Activated CD4-positive, alpha-beta T cell treated with anti-CD3 and anti-CD28 coated beads, Interleukin-2, amount 50 U/mL, for 24 hours (primary cell): ENCODE results near the gene MAGEC1.
"Not testable (repeated sequence)": the region's sequence is repeated elsewhere in the genome, so short reads cannot be mapped to it uniquely, and the experiment has no call there.

Experiments
- DNase-seq, 2 donors: peaks; one replicate each; pipeline ENCODE4 v3.0.0-alpha.2; 2020; ENCODE audit warnings: low read depth in 1 of 2, low spot score in 1 of 2

Gene MAGEC1, protein sequence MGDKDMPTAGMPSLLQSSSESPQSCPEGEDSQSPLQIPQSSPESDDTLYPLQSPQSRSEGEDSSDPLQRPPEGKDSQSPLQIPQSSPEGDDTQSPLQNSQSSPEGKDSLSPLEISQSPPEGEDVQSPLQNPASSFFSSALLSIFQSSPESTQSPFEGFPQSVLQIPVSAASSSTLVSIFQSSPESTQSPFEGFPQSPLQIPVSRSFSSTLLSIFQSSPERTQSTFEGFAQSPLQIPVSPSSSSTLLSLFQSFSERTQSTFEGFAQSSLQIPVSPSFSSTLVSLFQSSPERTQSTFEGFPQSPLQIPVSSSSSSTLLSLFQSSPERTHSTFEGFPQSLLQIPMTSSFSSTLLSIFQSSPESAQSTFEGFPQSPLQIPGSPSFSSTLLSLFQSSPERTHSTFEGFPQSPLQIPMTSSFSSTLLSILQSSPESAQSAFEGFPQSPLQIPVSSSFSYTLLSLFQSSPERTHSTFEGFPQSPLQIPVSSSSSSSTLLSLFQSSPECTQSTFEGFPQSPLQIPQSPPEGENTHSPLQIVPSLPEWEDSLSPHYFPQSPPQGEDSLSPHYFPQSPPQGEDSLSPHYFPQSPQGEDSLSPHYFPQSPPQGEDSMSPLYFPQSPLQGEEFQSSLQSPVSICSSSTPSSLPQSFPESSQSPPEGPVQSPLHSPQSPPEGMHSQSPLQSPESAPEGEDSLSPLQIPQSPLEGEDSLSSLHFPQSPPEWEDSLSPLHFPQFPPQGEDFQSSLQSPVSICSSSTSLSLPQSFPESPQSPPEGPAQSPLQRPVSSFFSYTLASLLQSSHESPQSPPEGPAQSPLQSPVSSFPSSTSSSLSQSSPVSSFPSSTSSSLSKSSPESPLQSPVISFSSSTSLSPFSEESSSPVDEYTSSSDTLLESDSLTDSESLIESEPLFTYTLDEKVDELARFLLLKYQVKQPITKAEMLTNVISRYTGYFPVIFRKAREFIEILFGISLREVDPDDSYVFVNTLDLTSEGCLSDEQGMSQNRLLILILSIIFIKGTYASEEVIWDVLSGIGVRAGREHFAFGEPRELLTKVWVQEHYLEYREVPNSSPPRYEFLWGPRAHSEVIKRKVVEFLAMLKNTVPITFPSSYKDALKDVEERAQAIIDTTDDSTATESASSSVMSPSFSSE

GRCh38 chrX:141903400-141904155 lies at the start of gene MAGEC1:
TSS of gene MAGEC1 (plus strand) at chrX:141903894. CDS start at chrX:141905073, 1,179 bp downstream.
- DNase-seq, result no peak

- no peak for DNase-seq
These were observed 46.2 kb upstream of the MAGEC1 start for GRCh38 chrX:141857479-141857878.

DNA sequence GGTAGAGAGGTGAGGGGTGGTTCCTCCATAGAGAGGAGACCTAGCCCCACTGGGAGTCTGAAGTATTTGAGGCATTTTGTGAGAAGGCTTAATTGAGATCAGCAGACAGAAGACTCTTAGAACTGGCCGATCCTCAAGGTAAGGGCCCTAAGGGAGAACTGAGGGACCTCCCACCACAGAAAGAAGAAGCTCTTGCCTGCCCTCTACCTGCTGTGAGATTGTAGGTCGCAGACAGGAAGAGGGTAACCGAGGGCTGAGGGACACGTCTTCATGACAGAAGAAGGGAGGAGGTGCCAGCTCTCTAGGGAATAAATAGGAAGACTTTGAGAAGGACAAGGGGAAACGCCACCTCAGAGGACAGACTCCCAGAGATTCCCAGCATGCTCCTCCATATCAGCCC lies 24.1 kb upstream of the MAGEC1 start:
- no peak for DNase-seq

- not testable (repeated sequence) for DNase-seq
These were observed 14.9 kb upstream of the MAGEC1 start for GRCh38 chrX:141888811-141889210.

DNA sequence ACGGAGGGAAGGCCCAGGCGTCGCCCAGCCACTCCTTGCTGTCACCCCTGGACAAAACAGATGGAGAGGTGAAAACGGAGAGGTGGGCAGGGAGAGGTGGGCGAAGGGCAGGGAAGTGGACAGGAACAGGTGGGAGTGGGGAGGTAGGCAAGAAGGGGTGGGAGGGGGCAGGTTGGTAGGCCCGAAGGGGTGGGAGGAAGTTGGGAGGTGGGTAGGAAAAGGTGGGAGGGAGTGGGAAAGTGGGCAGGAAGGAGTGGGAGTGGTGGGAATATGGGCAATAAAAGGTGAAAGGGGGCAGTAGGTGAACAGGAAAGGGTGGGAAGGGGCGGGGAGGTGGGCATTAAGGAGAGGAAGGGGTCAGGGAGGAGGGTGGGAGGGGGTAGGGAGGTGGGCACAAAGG lies 9.0 kb upstream of the MAGEC1 start:
- DNase-seq, result no peak

DNA sequence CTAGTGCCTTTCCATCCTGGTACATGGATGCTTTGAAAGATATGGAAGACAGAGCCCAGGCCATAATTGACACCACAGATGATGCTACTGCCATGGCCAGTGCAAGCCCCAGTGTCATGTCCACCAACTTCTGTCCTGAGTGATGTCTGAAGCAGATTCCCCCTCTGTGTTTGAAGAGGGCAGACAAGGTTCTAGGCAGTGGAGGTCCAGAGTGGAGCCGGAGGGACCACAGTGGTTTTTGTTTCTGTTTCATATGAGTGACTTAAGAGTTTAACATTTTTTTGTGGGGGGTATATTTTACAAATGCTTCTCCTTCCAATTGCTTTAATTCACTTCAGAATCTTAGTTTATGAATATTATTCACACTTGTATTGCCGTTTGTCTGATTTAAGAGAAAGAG lies 6.0 kb upstream of the MAGEC1 start:
- DNase-seq, result no peak

DNA sequence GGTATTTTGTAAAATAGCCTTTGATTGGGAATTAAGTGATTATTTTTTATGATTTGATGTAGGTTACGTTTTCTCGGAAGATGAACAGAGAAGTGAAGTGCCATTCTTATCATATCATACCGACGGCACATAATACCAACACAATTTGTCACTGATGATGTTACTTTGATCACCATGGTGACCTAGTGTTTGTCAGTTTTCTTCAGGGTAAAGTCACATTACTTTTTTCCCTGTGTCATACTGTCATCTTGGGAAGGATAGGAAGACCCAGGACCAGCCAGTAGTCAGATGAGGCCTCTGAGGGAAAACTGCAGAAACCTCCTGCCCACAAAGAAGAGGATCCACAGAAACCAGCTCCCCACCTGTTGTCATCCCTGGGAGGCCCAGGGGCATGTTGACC lies 1.3 kb upstream of the MAGEC1 start:
- DNase-seq, result no peak

- DNase-seq, result no peak
These were observed 568 bp downstream of the MAGEC1 start for GRCh38 chrX:141904262-141904661.

DNA sequence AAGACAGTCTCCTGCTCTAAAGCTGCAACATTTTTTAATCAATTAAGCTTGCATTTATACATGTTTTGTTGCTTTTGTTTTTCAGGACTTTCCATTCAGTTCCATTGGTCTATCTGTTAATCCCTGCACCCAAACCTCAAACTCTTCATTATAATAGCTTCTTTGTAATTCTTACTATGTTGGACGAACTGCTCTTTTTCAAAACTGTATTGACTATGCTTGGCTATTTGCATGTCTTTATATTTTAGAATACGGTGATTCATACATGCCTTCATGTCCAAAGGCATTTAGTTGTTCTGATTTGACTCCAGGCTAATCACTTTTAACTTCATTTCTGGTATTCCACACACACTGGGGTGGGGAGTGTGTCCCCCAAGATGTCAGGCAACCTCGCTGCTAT lies 14.1 kb downstream of the MAGEC1 start:
- DNase-seq, result no peak

DNA sequence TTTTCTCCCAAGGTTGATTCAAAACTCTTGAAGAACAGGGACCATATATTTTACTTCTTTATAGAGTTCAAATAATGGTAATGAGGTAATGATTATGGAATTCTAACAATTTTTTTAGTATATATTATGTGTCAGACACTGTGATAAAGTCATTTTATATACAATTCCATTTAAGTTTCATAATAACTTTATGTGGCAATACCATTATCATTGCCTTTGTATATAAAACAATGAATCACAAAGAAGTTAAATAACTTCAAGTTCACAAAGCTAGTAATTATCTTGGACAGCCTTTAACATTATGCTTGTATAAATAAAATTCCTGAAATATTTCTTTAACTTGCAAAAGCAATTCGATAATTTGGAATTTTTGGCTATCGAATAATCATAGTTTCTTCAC lies 20.6 kb downstream of the MAGEC1 start:
- no peak for DNase-seq

- DNase-seq, result no peak
These were observed 24.7 kb downstream of the MAGEC1 start for GRCh38 chrX:141928432-141928831.

DNA sequence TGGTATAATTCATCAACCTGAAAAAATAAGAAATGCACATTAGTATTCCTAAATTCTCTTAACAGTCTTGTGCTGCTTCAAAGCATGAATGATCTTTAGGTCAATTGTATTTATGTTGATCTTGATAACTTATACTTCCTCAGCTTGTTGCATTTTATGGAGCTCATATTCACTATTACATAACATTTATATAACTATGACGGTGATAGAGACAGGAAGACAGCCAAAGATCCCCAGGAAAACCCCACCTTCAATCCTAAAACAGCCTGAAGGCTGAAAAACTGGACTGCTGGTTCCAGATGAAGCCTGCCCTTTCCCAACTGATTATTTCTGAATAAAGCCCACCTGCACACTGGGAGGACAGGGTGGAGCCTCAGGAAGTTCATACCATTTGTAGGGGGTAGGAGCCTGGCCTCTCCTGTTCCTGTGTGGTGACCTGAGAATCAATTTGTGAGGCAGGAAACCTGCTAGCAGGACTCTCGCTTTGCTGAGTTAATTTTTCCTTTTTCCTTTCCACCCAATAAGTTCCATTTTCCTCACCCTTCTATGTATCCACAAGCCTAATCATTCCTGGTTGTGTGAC lies 30.5 kb downstream of the MAGEC1 start:
- no peak for DNase-seq

DNA sequence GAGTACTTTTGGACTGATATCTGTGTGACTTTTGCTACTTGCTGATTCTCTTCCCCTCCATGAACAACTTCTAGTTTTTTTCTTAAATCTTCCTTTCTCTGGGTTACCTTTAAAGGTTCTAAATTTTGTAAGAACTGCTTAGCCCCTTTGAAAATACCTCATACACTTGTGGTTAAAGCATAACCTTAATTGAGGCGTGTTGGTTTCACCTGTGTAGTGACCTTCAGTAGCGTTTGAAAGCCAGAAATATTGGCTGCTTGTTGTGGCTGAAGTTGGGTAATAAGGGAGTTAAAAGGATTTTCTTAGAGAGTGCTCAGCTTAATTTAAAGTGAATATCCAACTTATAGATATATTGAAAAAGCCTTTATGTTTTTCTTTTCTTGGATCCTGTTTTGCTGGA lies 32.0 kb downstream of the MAGEC1 start:
- no peak for DNase-seq

DNA sequence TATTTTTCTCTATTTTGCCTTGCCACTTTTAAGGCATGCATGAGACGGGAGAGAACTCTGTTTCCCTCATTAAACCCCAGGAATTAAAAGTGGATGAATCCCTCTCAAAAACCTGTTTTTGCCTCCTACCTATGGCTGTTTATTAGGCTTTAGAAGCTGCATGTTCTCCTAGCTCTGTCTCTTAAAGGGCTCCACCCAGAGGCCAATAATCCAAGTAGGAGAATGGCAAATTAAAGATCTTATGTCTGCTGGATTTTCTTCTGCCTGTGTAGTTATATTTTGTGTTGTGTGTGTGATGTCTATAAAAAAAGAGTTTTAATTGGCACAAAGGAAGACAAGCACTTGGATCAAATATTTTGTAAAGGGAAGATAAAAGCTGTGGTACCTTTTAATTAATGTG lies 32.4 kb downstream of the MAGEC1 start:
- DNase-seq, result no peak

GRCh38 chrX:141941234-141941633 lies 37.5 kb downstream of the MAGEC1 start:
- DNase-seq, result no peak

DNA sequence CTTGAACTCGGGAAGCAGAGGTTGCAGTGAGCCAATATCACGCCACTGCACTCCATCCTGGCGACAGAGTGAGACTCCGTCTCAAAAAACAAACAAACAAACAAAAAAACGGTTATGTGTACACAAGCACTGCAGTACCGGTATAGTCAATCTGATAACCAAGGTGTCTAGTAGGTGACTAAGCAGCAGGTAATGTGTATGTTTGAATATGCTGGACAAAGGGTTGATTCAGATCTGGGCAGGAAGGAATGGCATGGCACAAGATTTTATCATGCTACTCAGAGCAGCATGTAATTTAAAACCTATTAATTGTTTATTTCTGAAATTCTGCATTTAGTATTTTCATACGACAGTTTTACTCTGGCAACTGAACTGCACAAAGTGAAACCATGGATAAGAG lies 41.7 kb downstream of the MAGEC1 start:
- DNase-seq, result no peak

DNA sequence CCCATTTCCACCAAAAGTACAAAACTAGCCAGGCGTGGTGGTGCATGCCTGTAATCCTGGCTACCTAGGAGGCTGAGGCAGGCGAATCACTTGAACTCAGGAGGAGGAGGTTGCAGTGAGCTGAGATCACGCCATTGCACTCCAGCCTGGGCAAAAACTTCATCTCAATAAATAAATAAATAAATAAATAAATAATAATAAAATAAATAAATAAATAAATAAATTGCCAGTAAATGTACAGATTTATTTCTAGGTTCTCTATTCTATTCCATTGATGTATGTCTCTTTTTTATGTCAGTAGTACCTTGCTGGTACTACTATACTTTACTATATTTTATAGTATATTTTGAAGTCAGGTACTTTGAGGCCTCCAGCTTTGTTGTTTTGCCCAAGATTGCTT lies 43.7 kb downstream of the MAGEC1 start:
- no peak for DNase-seq

DNA sequence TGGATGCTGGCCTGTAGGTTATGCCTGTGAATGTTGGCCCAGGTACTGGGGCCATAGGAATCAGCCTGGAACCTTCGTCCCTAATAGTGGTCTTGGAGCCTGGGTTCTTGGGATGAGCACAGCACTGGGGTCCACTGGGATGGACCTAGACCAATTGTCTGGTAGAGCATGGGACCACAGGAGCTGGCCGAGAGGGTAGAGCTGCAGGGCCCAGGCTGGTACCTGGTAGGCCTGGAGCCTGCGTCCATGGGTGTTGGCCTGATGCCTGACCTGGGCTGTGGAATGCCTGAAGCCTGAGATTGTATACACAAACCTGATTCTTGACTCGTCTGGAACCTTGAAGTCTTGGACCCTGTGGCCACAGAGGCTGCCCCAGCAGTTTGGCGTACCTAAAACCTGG lies 48.9 kb downstream of the MAGEC1 start:
- DNase-seq, result no peak

DNA sequence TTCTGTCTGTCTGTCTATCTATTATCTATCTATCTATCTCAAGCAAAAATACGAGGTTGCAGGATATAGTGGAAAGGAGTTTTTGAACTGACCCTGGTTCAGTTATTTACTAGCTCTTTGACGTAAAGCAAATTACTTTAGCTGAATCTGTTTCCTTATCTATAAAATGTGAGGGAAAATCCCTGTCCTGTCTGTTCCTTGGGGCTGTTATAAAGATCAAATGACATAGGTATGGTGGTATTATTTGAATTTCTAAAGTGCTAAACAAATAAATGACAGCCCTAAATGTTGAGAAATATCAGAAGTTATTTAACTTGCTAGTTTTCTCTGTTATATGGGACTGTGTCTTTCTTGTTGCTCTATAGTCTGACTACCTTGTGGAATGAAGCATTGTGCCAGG lies 55.0 kb downstream of the MAGEC1 start:
- no peak for DNase-seq
